HepG2 (cell line): Measurements from ENCODE around the gene CUL7. TPM values are rescaled to one million over a fixed set of nuclear protein-coding genes. Genes with fewer than 3 reads are reported as not detected.

Source experiments
- ATM ChIP-seq: fragments of 450-650 bp; IDR thresholded peaks from 2 replicates; pipeline ENCODE4 v1.7.1; 2017; ENCODE audit warnings: mild to moderate bottlenecking, borderline replicate concordance
- MED1 ChIP-seq: sonication (generic); formaldehyde crosslinking; IDR thresholded peaks from 2 replicates; pipeline ENCODE4 v1.4.0; 2020; ENCODE audit warnings: missing genetic modification reagents
- PRPF4 ChIP-seq: fragments of 200-400 bp; formaldehyde crosslinking; IDR thresholded peaks from 2 replicates; pipeline ENCODE4 v1.6.1; 2016; ENCODE audit warnings: low read length, low read depth; ENCODE audit not compliant: poor library complexity, severe bottlenecking
- ZEB1 ChIP-seq: IDR thresholded peaks from 2 replicates; pipeline ENCODE4 v1.6.1; 2012; ENCODE audit warnings: mild to moderate bottlenecking, low read depth, inconsistent platforms; ENCODE audit not compliant: insufficient replicate concordance
- ZNF207 ChIP-seq: fragments of 450-650 bp; IDR thresholded peaks from 2 replicates; pipeline ENCODE4 v1.6.1; 2016; ENCODE audit warnings: antibody characterized with exemption, borderline replicate concordance
- ZNF569 ChIP-seq: sonication (generic); formaldehyde crosslinking; IDR thresholded peaks from 2 replicates; pipeline ENCODE4 v1.5.0; 2020; ENCODE audit warnings: mild to moderate bottlenecking, missing genetic modification reagents, moderate library complexity, borderline replicate concordance
- ZNF652 ChIP-seq: IDR thresholded peaks from 2 replicates; pipeline ENCODE4 v1.6.1; 2016; ENCODE audit warnings: low read depth, borderline replicate concordance
- polyA plus RNA-seq, 8 experiments: library from polyadenylated mRNA; depleted of rRNA in 3 of 8; stranded (reverse) in 7 of 8; unstranded in 1 of 8; fragments of >200 nt; fragmentation: Illumina TruSeq in 4 of 8; extraction: Trizol in 4 of 8; gene quantifications; 2 replicates each; pipeline versions ENCODE4 v1.2.1 to v1.2.3, GENCODE V29; 2011 to 2016; ENCODE audit warnings: low read depth in 4 of 8, missing spikeins in 1 of 8, mixed read lengths in 1 of 8; ENCODE audit not compliant: insufficient read depth in 1 of 8
- total RNA-seq, 5 experiments: library from RNA; depleted of rRNA; stranded (reverse); fragments of >200 nt; fragmentation: Illumina TruSeq; extraction: Trizol; gene quantifications; 2 replicates each; pipeline ENCODE4 v1.2.3, GENCODE V29; 2016; ENCODE audit warnings: low read depth in 1 of 5
- TF ChIP-seq, protein P1 (sequence below): sonication (generic); formaldehyde crosslinking; IDR thresholded peaks from 2 replicates; pipeline ENCODE4 v1.9.0; 2021; ENCODE audit warnings: mild to moderate bottlenecking, missing genetic modification reagents
- TF ChIP-seq, protein P2 (sequence below): sonication (generic); formaldehyde crosslinking; IDR thresholded peaks from 2 replicates; pipeline ENCODE4 v1.8.0; 2022; ENCODE audit warnings: mild to moderate bottlenecking, missing genetic modification reagents, borderline replicate concordance
- TF ChIP-seq, protein P3 (sequence below): sonication (generic); formaldehyde crosslinking; IDR thresholded peaks from 2 replicates; pipeline ENCODE4 v1.8.1; 2023; ENCODE audit warnings: mild to moderate bottlenecking, missing genetic modification reagents
- TF ChIP-seq, protein P4 (sequence below): sonication (generic); formaldehyde crosslinking; IDR thresholded peaks from 2 replicates; pipeline ENCODE4 v1.4.0; 2020; ENCODE audit warnings: missing genetic modification reagents
- TF ChIP-seq, protein P5 (sequence below), 2 experiments: sonication (generic) in 1 of 2; formaldehyde crosslinking in 1 of 2; IDR thresholded peaks; 2 replicates each; pipeline versions ENCODE4 v1.4.0 to v1.6.1; 2018 to 2020; ENCODE audit warnings: missing genetic modification reagents in 2 of 2, borderline replicate concordance in 1 of 2, low read depth in 1 of 2, mild to moderate bottlenecking in 1 of 2, missing biosample characterization in 1 of 2

CUL7 gene
- total and polyA plus RNA-seq, 2 of the 13 experiments (the other 11 are each of a cell fraction or from before 2014, with no cell fraction given) = 32.0 to 60.7 TPM

DNA sequence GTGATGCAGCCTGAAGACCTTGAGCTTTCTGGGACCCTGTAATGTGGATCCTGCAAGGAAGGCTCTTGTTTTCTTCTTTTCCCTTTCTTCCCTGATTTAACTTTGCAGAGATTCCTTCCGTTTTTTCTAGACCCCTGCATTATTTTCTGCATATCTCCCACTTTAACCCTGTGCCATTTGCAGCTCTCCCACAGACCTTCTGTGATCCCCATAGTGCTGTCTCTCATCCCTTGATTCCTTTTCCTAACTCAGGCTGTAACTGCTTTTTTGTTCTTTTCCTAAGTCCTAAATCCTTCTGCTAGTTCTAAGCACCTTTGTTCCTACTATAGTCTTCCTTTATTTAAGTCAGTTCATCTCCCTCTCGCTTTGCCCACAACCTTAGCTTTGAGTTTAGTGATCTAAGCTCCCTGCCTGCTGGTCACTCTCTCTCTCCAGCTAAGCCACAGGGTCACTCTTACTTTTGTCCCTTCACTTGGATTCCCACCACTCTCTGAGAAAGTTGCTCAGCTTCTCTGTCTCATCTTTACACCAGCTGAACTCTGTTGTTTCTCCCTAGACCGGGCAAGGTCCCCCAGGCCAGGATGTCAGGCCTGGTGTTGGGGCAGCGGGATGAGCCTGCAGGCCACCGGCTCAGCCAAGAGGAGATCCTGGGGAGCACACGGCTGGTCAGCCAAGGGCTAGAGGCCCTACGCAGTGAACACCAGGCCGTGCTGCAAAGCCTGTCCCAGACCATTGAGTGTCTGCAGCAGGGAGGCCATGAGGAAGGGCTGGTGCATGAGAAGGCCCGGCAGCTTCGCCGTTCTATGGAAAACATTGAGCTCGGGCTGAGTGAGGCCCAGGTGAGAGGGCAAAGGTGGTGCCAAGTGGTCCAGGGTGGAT lies 7.3 kb upstream of the CUL7 start (continued):
- TF ChIP-seq, protein P1, sequence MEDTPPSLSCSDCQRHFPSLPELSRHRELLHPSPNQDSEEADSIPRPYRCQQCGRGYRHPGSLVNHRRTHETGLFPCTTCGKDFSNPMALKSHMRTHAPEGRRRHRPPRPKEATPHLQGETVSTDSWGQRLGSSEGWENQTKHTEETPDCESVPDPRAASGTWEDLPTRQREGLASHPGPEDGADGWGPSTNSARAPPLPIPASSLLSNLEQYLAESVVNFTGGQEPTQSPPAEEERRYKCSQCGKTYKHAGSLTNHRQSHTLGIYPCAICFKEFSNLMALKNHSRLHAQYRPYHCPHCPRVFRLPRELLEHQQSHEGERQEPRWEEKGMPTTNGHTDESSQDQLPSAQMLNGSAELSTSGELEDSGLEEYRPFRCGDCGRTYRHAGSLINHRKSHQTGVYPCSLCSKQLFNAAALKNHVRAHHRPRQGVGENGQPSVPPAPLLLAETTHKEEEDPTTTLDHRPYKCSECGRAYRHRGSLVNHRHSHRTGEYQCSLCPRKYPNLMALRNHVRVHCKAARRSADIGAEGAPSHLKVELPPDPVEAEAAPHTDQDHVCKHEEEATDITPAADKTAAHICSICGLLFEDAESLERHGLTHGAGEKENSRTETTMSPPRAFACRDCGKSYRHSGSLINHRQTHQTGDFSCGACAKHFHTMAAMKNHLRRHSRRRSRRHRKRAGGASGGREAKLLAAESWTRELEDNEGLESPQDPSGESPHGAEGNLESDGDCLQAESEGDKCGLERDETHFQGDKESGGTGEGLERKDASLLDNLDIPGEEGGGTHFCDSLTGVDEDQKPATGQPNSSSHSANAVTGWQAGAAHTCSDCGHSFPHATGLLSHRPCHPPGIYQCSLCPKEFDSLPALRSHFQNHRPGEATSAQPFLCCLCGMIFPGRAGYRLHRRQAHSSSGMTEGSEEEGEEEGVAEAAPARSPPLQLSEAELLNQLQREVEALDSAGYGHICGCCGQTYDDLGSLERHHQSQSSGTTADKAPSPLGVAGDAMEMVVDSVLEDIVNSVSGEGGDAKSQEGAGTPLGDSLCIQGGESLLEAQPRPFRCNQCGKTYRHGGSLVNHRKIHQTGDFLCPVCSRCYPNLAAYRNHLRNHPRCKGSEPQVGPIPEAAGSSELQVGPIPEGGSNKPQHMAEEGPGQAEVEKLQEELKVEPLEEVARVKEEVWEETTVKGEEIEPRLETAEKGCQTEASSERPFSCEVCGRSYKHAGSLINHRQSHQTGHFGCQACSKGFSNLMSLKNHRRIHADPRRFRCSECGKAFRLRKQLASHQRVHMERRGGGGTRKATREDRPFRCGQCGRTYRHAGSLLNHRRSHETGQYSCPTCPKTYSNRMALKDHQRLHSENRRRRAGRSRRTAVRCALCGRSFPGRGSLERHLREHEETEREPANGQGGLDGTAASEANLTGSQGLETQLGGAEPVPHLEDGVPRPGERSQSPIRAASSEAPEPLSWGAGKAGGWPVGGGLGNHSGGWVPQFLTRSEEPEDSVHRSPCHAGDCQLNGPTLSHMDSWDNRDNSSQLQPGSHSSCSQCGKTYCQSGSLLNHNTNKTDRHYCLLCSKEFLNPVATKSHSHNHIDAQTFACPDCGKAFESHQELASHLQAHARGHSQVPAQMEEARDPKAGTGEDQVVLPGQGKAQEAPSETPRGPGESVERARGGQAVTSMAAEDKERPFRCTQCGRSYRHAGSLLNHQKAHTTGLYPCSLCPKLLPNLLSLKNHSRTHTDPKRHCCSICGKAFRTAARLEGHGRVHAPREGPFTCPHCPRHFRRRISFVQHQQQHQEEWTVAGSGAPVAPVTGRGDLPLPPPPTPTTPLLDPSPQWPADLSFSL (CRISPR knock-in tag) = no peak
- TF ChIP-seq ZNF652 (no peak), ATM (no peak), MED1 (CRISPR knock-in tag) (no peak), ZEB1 (no peak), PRPF4 (no peak), ZNF569 (CRISPR knock-in tag) (peak; percentile 12; the same call in 1 of the 2 replicates), ZNF207 (no peak)
- TF ChIP-seq, protein P2, sequence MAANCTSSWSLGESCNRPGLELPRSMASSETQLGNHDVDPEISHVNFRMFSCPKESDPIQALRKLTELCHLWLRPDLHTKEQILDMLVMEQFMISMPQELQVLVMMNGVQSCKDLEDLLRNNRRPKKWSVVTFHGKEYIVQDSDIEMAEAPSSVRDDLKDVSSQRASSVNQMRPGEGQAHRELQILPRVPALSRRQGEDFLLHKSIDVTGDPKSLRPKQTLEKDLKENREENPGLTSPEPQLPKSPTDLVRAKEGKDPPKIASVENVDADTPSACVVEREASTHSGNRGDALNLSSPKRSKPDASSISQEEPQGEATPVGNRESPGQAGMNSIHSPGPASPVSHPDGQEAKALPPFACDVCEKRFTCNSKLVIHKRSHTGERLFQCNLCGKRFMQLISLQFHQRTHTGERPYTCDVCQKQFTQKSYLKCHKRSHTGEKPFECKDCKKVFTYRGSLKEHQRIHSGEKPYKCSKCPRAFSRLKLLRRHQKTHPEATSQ (CRISPR knock-in tag) = no peak
- TF ChIP-seq, protein P3, sequence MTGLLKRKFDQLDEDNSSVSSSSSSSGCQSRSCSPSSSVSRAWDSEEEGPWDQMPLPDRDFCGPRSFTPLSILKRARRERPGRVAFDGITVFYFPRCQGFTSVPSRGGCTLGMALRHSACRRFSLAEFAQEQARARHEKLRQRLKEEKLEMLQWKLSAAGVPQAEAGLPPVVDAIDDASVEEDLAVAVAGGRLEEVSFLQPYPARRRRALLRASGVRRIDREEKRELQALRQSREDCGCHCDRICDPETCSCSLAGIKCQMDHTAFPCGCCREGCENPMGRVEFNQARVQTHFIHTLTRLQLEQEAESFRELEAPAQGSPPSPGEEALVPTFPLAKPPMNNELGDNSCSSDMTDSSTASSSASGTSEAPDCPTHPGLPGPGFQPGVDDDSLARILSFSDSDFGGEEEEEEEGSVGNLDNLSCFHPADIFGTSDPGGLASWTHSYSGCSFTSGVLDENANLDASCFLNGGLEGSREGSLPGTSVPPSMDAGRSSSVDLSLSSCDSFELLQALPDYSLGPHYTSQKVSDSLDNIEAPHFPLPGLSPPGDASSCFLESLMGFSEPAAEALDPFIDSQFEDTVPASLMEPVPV = 0 out of 2 replicates have a peak, but pooled peaks have one; percentile 36
- TF ChIP-seq, protein P4, sequence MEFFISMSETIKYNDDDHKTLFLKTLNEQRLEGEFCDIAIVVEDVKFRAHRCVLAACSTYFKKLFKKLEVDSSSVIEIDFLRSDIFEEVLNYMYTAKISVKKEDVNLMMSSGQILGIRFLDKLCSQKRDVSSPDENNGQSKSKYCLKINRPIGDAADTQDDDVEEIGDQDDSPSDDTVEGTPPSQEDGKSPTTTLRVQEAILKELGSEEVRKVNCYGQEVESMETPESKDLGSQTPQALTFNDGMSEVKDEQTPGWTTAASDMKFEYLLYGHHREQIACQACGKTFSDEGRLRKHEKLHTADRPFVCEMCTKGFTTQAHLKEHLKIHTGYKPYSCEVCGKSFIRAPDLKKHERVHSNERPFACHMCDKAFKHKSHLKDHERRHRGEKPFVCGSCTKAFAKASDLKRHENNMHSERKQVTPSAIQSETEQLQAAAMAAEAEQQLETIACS (CRISPR knock-in tag) = no peak
- TF ChIP-seq, protein P5, sequence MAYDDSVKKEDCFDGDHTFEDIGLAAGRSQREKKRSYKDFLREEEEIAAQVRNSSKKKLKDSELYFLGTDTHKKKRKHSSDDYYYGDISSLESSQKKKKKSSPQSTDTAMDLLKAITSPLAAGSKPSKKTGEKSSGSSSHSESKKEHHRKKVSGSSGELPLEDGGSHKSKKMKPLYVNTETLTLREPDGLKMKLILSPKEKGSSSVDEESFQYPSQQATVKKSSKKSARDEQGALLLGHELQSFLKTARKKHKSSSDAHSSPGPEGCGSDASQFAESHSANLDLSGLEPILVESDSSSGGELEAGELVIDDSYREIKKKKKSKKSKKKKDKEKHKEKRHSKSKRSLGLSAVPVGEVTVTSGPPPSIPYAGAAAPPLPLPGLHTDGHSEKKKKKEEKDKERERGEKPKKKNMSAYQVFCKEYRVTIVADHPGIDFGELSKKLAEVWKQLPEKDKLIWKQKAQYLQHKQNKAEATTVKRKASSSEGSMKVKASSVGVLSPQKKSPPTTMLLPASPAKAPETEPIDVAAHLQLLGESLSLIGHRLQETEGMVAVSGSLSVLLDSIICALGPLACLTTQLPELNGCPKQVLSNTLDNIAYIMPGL (CRISPR knock-in tag; IDR thresholded peaks at IDR 0.05; ENCODE audit: borderline replicate concordance in 1 of 2, low read depth in 1 of 2) = 0 out of 4 replicates have a peak, but pooled peaks of 1 of the 2 experiments have one; percentile 8
